Measurements from ENCODE around the gene ZNF705A.
"Not testable (repeated sequence)": the region's sequence is repeated elsewhere in the genome, so short reads cannot be mapped to it uniquely, and the experiment has no call there.

- TF ChIP-seq CTCF, POLR2AphosphoS5 (IDR thresholded peaks at IDR 0.05): not testable (repeated sequence)
Observed at GRCh38 chr12:8222303-8222702, 65.5 kb downstream of the ZNF705A start.
